NCI-H1436 treated with DMSO at 0.1 percent for 48 hours (cell line): ENCODE measurements around the gene INPP5B.
"Not testable (repeated sequence)": the region's sequence is repeated elsewhere in the genome, so short reads cannot be mapped to it uniquely, and the experiment has no call there.

Source experiments
- DNase-seq: peaks from one replicate; lab custom pipeline; 2025; lab: John Stamatoyannopoulos, UW

Gene INPP5B

GRCh38 chr1:37946703-37947360, at the start of gene INPP5B:
Gene INPP5B (minus strand): TSS chr1:37947053. CDS start chr1:37946308, 745 bp downstream.
- no peak for DNase-seq

GRCh38 chr1:37995751-37996345, 49.0 kb upstream of the INPP5B start:
- no peak for DNase-seq

GRCh38 chr1:37994886-37995566, 48.2 kb upstream of the INPP5B start:
- no peak for DNase-seq

GRCh38 chr1:37989361-37989930, 42.6 kb upstream of the INPP5B start:
- no peak for DNase-seq

- no peak for DNase-seq
These were observed 40.8 kb upstream of the INPP5B start for GRCh38 chr1:37987679-37988078.

- no peak for DNase-seq
These were observed 36.7 kb upstream of the INPP5B start for GRCh38 chr1:37983546-37983945.

- DNase-seq: no peak
These were observed 31.7 kb upstream of the INPP5B start for GRCh38 chr1:37978541-37978940.

- DNase-seq: not testable (repeated sequence)
These were observed 28.2 kb upstream of the INPP5B start for GRCh38 chr1:37975083-37975482.

GRCh38 chr1:37974567-37974966, 27.7 kb upstream of the INPP5B start:
- DNase-seq: no peak

- DNase-seq: not testable (repeated sequence)
These were observed 26.8 kb upstream of the INPP5B start for GRCh38 chr1:37973684-37974083.

GRCh38 chr1:37965301-37965700, 18.4 kb upstream of the INPP5B start:
- DNase-seq: no peak

- DNase-seq: not testable (repeated sequence)
These were observed 17.3 kb upstream of the INPP5B start for GRCh38 chr1:37964106-37964505.

- DNase-seq: no peak
These were observed 11.8 kb upstream of the INPP5B start for GRCh38 chr1:37958690-37959089.

- no peak for DNase-seq
These were observed 8.8 kb upstream of the INPP5B start for GRCh38 chr1:37955685-37956084.

- no peak for DNase-seq
These were observed 7.6 kb upstream of the INPP5B start for GRCh38 chr1:37954316-37954971.

GRCh38 chr1:37952738-37953137, 5.9 kb upstream of the INPP5B start:
- DNase-seq: no peak

- no peak for DNase-seq
These were observed 5.2 kb upstream of the INPP5B start for GRCh38 chr1:37951783-37952624.

- no peak for DNase-seq
These were observed 4.4 kb upstream of the INPP5B start for GRCh38 chr1:37951041-37951782.

GRCh38 chr1:37949524-37950152, 2.8 kb upstream of the INPP5B start:
- no peak for DNase-seq

GRCh38 chr1:37948841-37949240, 2.0 kb upstream of the INPP5B start:
- no peak for DNase-seq
